ENCODE measurements around the gene RGS3.

- no peak for TF ChIP-seq CTCF (IDR thresholded peaks at IDR 0.05; ENCODE audit: low read depth, low read length)
- TF ChIP-seq EZH2phosphoT487 (IDR thresholded peaks at IDR 0.05; ENCODE audit: low read depth): no peak
Observed at GRCh38 chr9:113598451-113598850, 134.9 kb downstream of the RGS3 start.

Data from OCI-LY3 (cell line).